Heart left ventricle (tissue), 16 donors: ENCODE data around the gene NSMF. TPM values are rescaled to one million over a fixed set of nuclear protein-coding genes. Genes with fewer than 3 reads are reported as not detected.

ENCODE experiments used
- ATAC-seq, 4 donors: fragments of 200-7000 bp; cut with Tn5 transposase; one replicate each; pipeline ENCODE4 v1.9.1; 2020 to 2022; ENCODE audit warnings: moderate library complexity in 4 of 4, mild to moderate bottlenecking in 3 of 4, moderate number of reproducible peaks in 1 of 4
- DNase-seq, 5 donors: peaks; one replicate each; pipeline ENCODE4 v3.0.0-alpha.2; 2020
- H3K27ac ChIP-seq, 12 donors: fragments of 200-600 bp; sonication (generic) in 4 of 12; one replicate each; pipeline versions ENCODE4 v1.5.0 to v1.8.0; 2016 to 2022; ENCODE audit warnings: mild to moderate bottlenecking in 2 of 12
- H3K27me3 ChIP-seq, 9 donors: fragments of 200-600 bp; sonication (generic) in 2 of 9; one replicate each; pipeline versions ENCODE4 v1.5.1 to v1.8.0; 2016 to 2022; ENCODE audit warnings: mild to moderate bottlenecking in 3 of 9
- H3K36me3 ChIP-seq, 9 donors: fragments of 200-600 bp; sonication (generic) in 2 of 9; one replicate each; pipeline versions ENCODE4 v1.5.0 to v1.8.0; 2018 to 2022; ENCODE audit warnings: mild to moderate bottlenecking in 2 of 9
- H3K4me1 ChIP-seq, 12 donors: fragments of 200-600 bp; sonication (generic) in 4 of 12; one replicate each; pipeline versions ENCODE4 v1.5.0 to v1.8.0; 2016 to 2022; ENCODE audit warnings: mild to moderate bottlenecking in 3 of 12
- H3K4me3 ChIP-seq, 12 donors: fragments of 200-600 bp; sonication (generic) in 4 of 12; one replicate each; pipeline versions ENCODE4 v1.5.0 to v1.8.0; 2017 to 2022; ENCODE audit warnings: mild to moderate bottlenecking in 9 of 12, moderate library complexity in 4 of 12
- H3K9me3 ChIP-seq, 12 donors: fragments of 200-600 bp; sonication (generic) in 4 of 12; one replicate each; pipeline versions ENCODE4 v1.5.0 to v1.8.0; 2016 to 2022; ENCODE audit warnings: mild to moderate bottlenecking in 1 of 12
- POLR2A ChIP-seq, 2 donors: fragments of 450-650 bp; IDR thresholded peaks; one replicate each; pipeline ENCODE4 v1.6.1; 2017; ENCODE audit warnings: antibody characterized with exemption in 2 of 2, mild to moderate bottlenecking in 2 of 2, moderate library complexity in 2 of 2
- WGBS, 4 donors: extraction: QIAGEN DNeasy Blood & Tissue Kit in 2 of 4; methylation state at CpG; one replicate each; pipeline versions ENCODE4 v1.1.5 to v1.1.7; 2013 to 2018; 5-methylcytosine and 5-hydroxymethylcytosine counted together
- intact Hi-C, 10 donors: fragments of 100-400 bp; cut with DNase I; formaldehyde crosslinking; loops; one replicate each; pipeline versions ENCODE4 v1.11.1 to v1.14.2; 2022
- polyA plus RNA-seq, 2 donors: library from polyadenylated mRNA; stranded (reverse); fragments of 200-250 nt; gene quantifications; one replicate each; pipeline ENCODE4 v1.2.3, GENCODE V29; 2013
- total RNA-seq, 9 donors: library from RNA; depleted of rRNA in 2 of 9; stranded (reverse); fragments of >200 nt in 2 of 9; fragmentation: NEBNext Ultra II Directional in 3 of 9; extraction: Animal tissue kit (Norgen Biotek cat#: 25700) in 3 of 9; gene quantifications; one replicate each; pipeline versions ENCODE4 v1.1.0 to v1.2.4, GENCODE V29; 2016 to 2023
- TF ChIP-seq, protein P1 (sequence below), 12 donors: fragments of 200-600 bp; sonication (generic) in 4 of 12; IDR thresholded peaks; one replicate each; pipeline versions ENCODE4 v1.5.0 to v1.8.0; 2018 to 2022; ENCODE audit warnings: antibody characterized with exemption in 12 of 12, mild to moderate bottlenecking in 5 of 12
- donor health status: ischemic (EF 13 %, LVEDD 7.1; RV severe dilation, severe dysfunction).
- donor health status: healthy with polysubstance abuse.
- donor health status: DM: no; HTN: yes; CAD: no.
- donor health status: DM: no; HTN: no; CAD: no.
- donor health status: ischemic (EF 25% LVEDD 6.9; RV normal size, moderate dysfunction).
- donor health status: ischemic (EF 25% LVEDD 5.7; RV mildly dilated, moderate dysfunction).
- donor health status: healthy.
- donor health status: DM: yes; HTN: yes; CAD: no.
- donor health status: ischemic (EF 35%, LVEDD 5.7; RV mildly dilated, moderate dysfunction).
- donor health status: nonischemic (EF 11% LVEDD 7.7; RV severe dilation, severe dysfunction).
- donor health status: DM: yes; HTN: yes; CAD: no.
- donor health status: PGD.
- donor health status: ischemic (EF 29% LVEDD 5.4; RV normal size, mild dysfunction).
- donor health status: nonischemic (EF 23%, LVEDD 6.1; RV moderate dilation, normal function).

NSMF gene
- total and polyA plus RNA-seq, 11 donors: 7.5 to 22.1 (median 13.4) TPM

DNA sequence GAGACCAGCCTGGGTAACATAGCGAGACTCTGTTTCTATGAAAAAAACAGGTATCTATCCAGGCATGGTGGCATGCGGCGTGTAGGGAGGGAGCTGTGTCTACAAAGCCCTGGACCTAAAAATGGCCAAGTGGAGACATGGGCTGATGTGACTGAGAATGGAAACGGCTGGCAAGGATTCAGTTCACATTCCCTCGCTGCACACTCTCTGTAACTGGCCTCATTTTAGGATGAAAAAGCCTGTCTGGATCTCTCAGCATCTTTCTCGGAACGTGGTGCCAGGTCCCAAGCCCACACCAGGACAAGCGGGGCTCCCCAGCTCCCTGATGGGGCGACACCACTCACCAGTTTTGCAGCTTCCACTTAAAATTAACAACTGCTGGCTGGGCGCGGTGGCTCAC lies 49.6 kb downstream of the NSMF start:
- Histone ChIP-seq H3K36me3 (no peaks in the 10 kb centered on the region), H3K27me3 (peaks cover 0 to 15% (median 0%) of the 10 kb centered on the region in 9 donors), H3K4me3 (no peak overlapping the region), H3K27ac (no peak overlapping the region), H3K4me1 (peaks cover 4 to 66% (median 38%) of the 10 kb centered on the region in 12 donors), H3K9me3 (no peaks in the 10 kb centered on the region)
- 75 to 89% (median 80%) methylated on average over 11 of the region's 11 CpGs for WGBS, 4 donors
- intact Hi-C loops: loop anchor here in 8 of 10 donors (5.0 to 10.0 kb wide), 5 partner anchors 55 to 127 kb away; no protein-coding TSS in a partner anchor
- TF ChIP-seq, protein P1, sequence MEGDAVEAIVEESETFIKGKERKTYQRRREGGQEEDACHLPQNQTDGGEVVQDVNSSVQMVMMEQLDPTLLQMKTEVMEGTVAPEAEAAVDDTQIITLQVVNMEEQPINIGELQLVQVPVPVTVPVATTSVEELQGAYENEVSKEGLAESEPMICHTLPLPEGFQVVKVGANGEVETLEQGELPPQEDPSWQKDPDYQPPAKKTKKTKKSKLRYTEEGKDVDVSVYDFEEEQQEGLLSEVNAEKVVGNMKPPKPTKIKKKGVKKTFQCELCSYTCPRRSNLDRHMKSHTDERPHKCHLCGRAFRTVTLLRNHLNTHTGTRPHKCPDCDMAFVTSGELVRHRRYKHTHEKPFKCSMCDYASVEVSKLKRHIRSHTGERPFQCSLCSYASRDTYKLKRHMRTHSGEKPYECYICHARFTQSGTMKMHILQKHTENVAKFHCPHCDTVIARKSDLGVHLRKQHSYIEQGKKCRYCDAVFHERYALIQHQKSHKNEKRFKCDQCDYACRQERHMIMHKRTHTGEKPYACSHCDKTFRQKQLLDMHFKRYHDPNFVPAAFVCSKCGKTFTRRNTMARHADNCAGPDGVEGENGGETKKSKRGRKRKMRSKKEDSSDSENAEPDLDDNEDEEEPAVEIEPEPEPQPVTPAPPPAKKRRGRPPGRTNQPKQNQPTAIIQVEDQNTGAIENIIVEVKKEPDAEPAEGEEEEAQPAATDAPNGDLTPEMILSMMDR (IDR thresholded peaks at IDR 0.05): no peak
- no peak for TF ChIP-seq POLR2A (IDR thresholded peaks at IDR 0.05)
- DNase-seq (no peak), ATAC-seq (no peak)

DNA sequence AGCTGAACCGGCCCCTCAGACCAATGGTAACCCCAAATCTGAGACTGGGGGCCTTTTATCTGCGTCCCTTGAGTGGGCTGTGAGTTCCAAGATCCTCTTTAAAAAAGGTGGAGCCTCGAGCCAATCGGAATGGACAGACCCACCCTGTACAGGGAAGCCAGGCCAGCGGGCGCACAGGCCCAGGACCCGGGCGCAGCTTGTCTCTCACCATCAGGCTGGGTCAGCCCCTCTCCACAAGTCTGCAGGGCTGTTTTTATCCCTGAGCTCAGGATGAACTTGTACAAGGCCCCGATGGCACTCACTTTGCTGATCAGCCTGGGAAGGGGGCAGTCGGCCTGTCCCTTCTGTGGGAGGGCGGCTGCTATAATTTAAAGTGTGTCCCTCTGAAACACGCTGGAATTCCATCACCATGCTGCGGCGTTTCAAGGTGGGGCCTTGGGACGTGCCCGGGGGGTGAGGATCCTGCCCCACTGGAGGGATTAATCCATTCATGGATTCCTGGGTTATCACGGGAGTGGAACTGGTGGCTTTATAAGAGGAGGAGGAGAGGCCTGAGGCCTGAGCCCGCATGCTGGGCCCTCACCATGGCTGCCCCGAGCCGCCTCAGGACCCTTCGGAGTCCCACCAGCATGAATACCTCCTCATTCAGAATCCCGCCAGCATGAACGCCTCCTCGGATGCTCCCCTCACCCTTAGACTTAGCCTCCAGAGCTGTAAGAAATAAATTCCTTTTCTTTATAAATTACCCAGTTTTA lies 50.3 kb downstream of the NSMF start:
- ATAC-seq (no peak), DNase-seq (peak in 1 of 5 donors; percentile 33)
- peaks cover 4 to 60% (median 38%) of the 10 kb centered on the region in 12 donors for H3K4me1 ChIP-seq
- no peak for TF ChIP-seq POLR2A (IDR thresholded peaks at IDR 0.05)
- TF ChIP-seq, protein P1 (IDR thresholded peaks at IDR 0.05): no peak
- whole genome bisulfite sequencing, 4 donors: 91 to 96% (median 94%) methylated on average over 24 of the region's 24 CpGs
- no peaks in the 10 kb centered on the region for H3K36me3 ChIP-seq
- H3K27ac ChIP-seq: peak overlapping the region in 1 of 12 donors; percentile 87
- no peak overlapping the region for H3K4me3 ChIP-seq
- no peaks in the 10 kb centered on the region for H3K9me3 ChIP-seq
- intact Hi-C loops: loop anchor here in 8 of 10 donors (5.0 to 10.0 kb wide), 5 partner anchors 56 to 127 kb away; no protein-coding TSS in a partner anchor
- H3K27me3 ChIP-seq: peaks cover 0 to 15% (median 0%) of the 10 kb centered on the region in 9 donors

DNA sequence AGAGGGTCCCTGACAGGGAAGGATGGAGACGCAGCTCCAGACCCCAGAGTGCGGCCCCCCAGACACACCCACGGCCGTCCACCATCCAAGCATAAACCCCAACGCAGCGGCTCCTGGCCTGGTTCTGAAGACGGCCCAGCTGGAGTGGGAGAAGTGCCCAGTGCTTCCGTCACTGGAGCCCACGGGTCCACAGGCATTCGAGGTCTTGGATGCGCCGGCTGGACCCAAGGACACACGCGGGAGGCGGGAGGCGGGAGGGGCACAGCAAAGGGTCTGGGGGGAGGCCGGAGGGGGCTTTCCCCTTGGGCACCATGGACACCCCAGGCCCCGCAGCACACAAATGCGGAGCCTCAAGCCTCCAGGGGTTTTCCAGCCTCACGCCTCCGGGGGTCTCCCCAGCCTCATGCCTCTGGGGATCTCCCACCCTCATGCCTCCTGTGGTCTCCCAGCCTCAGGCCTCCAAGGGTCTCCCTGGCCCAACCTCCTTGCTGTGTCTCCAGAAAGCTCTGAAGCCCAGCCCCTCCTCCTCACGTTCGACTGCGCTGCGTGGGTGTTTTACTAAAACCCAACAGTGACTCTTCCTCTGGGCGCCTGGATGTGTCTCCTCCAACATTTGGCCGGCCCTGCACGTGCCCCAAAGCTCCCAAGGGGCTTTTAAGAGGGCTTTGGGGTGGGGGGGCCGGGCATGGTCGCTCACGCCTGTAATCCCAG lies 51.4 kb downstream of the NSMF start:
- ATAC-seq: peak in 3 of 4 donors; percentile 10 to 47 (median 14)
- DNase-seq: peak; percentile 61 to 72 (median 67)
- intact Hi-C loops: loop anchor here (2.0 to 10.0 kb wide), 7 partner anchors 55 to 125 kb away; partner anchors contain the start of gene NRARP (in 2 of the 10)
- Histone ChIP-seq H3K4me1 (peaks cover 4 to 57% (median 36%) of the 10 kb centered on the region in 12 donors), H3K36me3 (no peaks in the 10 kb centered on the region), H3K9me3 (no peaks in the 10 kb centered on the region), H3K4me3 (peak overlapping the region in 11 of 12 donors; percentile 23 to 57 (median 50)), H3K27me3 (peaks cover 0 to 15% (median 0%) of the 10 kb centered on the region in 9 donors), H3K27ac (peak overlapping the region in 9 of 12 donors; percentile 18 to 87 (median 76))
- 45 to 65% (median 64%) methylated on average over 20 to 31 of the region's 31 CpGs for WGBS, 4 donors
- TF ChIP-seq, protein P1 (IDR thresholded peaks at IDR 0.05): no peak
- no peak for TF ChIP-seq POLR2A (IDR thresholded peaks at IDR 0.05)
